C1 segment of cervical spinal cord (tissue), 14 donors: ENCODE results near the gene GIPC3.
A peak's percentile ranks its signal among the peaks of the same experiment; 100 is the strongest.
"Not testable (repeated sequence)": the region's sequence is repeated elsewhere in the genome, so short reads cannot be mapped to it uniquely, and the experiment has no call there.

Source experiments
- DNase-seq, 14 donors: peaks; one replicate each; lab custom pipeline; 2025; lab: John Stamatoyannopoulos, UW

Gene GIPC3

DNA sequence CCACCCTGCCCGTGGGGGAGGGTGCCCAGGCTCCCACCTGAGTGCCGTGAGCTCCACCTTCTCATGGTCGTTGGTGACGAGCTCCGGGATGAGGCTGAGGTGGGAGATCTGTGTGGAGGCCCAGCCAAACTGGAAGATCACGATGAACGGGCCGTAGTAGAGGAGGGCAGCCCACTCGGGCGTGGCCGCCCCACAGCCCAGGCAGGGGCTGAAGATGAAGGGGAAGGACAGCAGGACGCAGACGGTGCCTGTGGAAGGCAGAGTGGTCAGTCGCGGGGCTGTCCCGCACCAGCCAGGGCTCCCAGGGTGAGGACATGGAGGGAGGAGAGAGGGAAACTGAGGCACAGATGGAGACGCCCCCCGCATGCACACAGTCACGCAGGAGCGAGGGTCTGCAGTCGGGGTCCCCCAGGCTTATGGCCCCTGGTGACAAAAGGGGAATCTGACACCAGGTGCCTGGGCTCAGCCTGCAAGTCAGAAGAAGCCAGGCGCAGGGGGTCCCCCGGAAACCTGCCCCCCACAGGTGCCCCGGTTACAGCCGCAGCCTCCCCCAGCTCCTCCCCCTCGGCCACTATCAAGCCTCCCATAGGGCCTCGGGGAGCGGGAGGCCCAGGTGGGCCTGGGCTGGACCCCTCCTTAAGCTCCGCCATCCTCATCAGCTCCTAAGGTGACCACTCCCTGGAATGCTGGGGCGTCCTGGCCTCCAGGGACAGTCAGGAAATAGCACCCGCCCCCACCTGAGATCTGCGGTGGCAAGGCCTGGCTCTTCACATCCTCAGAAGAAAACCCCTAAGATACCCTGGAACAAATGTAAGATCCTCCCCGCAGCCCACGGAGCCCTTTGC lies 34.1 kb upstream of the GIPC3 start:
- DNase-seq: no peak

- DNase-seq: no peak
Observed at GRCh38 chr19:3551792-3552095, 33.5 kb upstream of the GIPC3 start.

GRCh38 chr19:3554254-3555083 lies 30.8 kb upstream of the GIPC3 start:
- no peak for DNase-seq

- peak in 1 of 14 donors; percentile 25 for DNase-seq
Observed at GRCh38 chr19:3555653-3556422, 29.4 kb upstream of the GIPC3 start.

DNA sequence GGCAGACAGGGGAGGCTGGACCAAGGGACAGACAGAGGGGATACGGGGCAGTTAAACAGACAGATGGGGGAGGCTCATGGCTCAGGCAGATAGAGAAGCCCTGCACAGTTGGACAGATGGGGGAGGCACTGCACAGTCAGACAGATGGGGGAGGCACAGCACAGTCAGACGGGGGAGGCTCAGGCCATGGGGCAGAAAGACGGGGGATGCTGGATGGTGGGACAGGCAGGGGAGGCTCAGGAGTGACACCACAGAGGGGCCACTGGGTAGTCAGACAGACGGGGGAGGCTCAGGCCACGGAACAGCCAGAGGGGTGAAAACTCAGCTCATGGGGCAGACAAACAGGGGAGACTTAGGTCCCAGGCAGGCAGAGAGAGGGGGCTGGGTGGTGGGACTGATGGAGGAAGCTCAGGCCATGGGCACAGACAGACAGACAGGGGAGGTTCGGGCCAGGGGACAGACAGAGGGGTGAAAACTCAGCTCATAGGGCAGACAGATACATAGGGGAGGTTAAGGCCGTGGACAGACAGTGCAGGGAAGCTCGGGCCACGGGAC lies 28.8 kb upstream of the GIPC3 start:
- DNase-seq: no peak

DNA sequence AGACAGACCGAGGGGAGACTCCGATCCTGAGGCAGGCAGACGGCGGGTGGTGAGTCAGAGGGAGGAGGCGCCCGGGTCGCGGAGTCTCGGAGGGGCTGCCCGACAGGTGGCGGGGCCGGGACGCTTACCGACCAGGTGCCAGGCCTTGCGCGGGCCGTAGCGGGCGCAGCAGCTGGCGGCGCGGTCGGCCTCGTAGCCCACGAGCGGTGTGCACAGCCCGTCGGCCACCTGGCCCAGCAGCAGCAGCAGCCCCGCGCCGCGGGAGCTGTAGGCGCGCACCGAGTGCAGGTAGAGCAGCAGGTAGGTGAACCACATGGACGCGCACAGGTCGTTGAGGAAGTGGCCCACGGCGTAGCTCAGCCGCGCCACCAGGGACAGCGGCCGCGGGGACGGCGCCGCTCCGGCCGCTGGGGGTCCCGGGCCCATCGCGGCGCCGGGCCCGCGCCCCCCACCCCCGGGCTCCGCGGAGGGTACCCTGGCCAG lies 28.3 kb upstream of the GIPC3 start:
- peak in 2 of 14 donors; percentile 14 to 54 for DNase-seq

- DNase-seq: peak; percentile 49 to 95 (median 88)
Observed at GRCh38 chr19:3557461-3558248, 27.6 kb upstream of the GIPC3 start, which contains the start of gene MFSD12. TSS of gene MFSD12 (minus strand) at chr19:3557586. CDS start at chr19:3557403, 183 bp downstream.

GRCh38 chr19:3563709-3564524 lies 21.4 kb upstream of the GIPC3 start:
- no peak for DNase-seq

- DNase-seq: no peak
Observed at GRCh38 chr19:3565139-3565538, 20.1 kb upstream of the GIPC3 start.

DNA sequence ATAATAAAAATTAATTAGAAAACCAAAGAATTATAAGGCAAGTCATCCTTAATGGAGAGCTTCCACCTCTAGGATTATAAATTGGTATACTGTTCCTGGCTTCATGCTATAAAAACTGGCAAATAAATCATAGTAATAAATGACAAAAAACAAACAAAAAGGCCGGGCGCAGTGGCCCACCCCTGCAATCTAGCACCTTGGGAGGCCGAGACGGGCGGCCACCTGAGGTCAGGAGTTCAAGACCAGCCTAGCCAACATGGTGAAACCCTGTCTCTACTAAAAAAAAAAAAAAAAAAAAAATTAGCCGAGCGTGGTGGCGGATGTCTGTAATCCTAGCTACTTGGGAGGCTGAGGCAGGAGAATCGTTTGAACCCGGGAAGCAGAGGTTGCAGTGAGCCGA lies 15.2 kb upstream of the GIPC3 start:
- not testable (repeated sequence) for DNase-seq

DNA sequence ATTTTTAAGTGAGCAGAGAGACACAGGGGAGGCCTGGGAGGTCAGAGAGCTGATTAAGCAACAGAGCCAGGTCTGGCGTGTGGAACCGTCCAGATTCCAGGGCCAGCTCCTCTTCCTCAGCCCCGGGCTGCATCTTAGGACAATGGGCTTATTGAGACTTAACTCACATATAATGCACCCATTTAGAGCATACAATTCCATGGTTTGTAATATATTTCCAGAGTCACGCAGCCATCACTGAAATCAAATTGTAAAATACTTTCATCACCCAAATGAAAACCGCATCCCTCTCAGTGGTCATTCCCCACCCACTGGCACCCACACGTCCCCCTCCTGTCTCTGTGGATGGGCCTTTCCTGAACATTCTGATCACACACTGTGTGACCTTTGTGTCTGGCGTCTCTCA lies 14.7 kb upstream of the GIPC3 start:
- DNase-seq: peak in 10 of 14 donors; percentile 17 to 71 (median 37)

- peak; percentile 94 to 100 (median 98) for DNase-seq
Observed at GRCh38 chr19:3572132-3572854, 13.0 kb upstream of the GIPC3 start.

DNA sequence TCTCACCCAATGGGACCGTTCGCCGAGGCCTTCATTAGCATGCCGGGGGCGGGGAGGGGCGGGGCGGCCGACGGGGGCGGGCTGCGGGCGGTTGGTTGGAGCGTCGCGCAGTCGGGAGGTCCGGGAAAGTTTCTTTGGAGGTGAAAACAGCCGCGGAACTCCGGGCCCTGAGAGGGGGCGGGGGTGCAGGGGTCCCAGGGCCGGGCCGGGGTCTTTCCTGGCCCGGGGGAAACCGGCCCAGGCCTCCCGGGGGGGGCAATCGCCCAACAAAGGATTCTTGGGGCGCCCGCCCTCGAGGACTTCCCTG lies 12.5 kb upstream of the GIPC3 start, which contains the start of gene HMG20B:
TSS of gene HMG20B (plus strand) at position 90 of the 307 bp plus-strand sequence. CDS start 366 bp downstream, outside the sequence.
- DNase-seq: no peak

GRCh38 chr19:3573162-3573857 lies 12.0 kb upstream of the GIPC3 start:
- DNase-seq: peak in 1 of 14 donors; percentile 51

- peak in 10 of 14 donors; percentile 27 to 83 (median 72) for DNase-seq
Observed at GRCh38 chr19:3573858-3574637, 11.2 kb upstream of the GIPC3 start.

- DNase-seq: no peak
Observed at GRCh38 chr19:3575260-3575741, 10.0 kb upstream of the GIPC3 start.

- no peak for DNase-seq
Observed at GRCh38 chr19:3575949-3576673, 9.2 kb upstream of the GIPC3 start.
